CD14-positive monocyte (primary cell): Measurements from ENCODE around the gene MARCHF9. TPM values are rescaled to one million over a fixed set of nuclear protein-coding genes. Genes with fewer than 3 reads are reported as not detected.
"Not testable (repeated sequence)": the region's sequence is repeated elsewhere in the genome, so short reads cannot be mapped to it uniquely, and the experiment has no call there.

Experiments
- DNase-seq, 3 donors: peaks; one replicate each; pipeline ENCODE4 v3.0.0-alpha.2; 2011 to 2022
- H2AFZ ChIP-seq: 2 replicates; pipeline ENCODE4 v1.6.0; 2012; ENCODE audit warnings: mild to moderate bottlenecking, low read depth, low read length, inconsistent platforms; ENCODE audit not compliant: insufficient read depth, poor library complexity, severe bottlenecking
- H3K27ac ChIP-seq, 2 donors: 1 replicate in 1 of 2; 2 replicates in 1 of 2; pipeline ENCODE4 v1.5.1; 2012 to 2013; ENCODE audit warnings: low read length in 2 of 2, control low read depth in 1 of 2, inconsistent platforms in 1 of 2, low read depth in 1 of 2, mild to moderate bottlenecking in 1 of 2
- H3K27me3 ChIP-seq, 2 donors: one replicate each; pipeline versions ENCODE4 v1.6.0 to v1.6.1; 2011 to 2013; ENCODE audit warnings: low read length in 2 of 2; ENCODE audit not compliant: control insufficient read depth in 2 of 2, insufficient read depth in 2 of 2
- H3K36me3 ChIP-seq, 2 donors: replicated peaks in 1 of 2; 1 replicate in 1 of 2; 2 replicates in 1 of 2; pipeline versions ENCODE4 v1.5.1 to v1.6.1; 2012 to 2013; ENCODE audit warnings: low read length in 2 of 2, control low read depth in 1 of 2, inconsistent platforms in 1 of 2, mild to moderate bottlenecking in 1 of 2; ENCODE audit not compliant: insufficient read depth in 2 of 2, control insufficient read depth in 1 of 2
- H3K4me1 ChIP-seq, 2 donors: 1 replicate in 1 of 2; 2 replicates in 1 of 2; pipeline versions ENCODE4 v1.5.1 to v1.6.1; 2012 to 2013; ENCODE audit warnings: low read length in 2 of 2, control low read depth in 1 of 2, inconsistent platforms in 1 of 2, mild to moderate bottlenecking in 1 of 2, moderate library complexity in 1 of 2; ENCODE audit not compliant: insufficient read depth in 2 of 2, control insufficient read depth in 1 of 2
- H3K4me2 ChIP-seq: replicated peaks from 2 replicates; pipeline ENCODE3; 2012; ENCODE audit warnings: low read length, moderate library complexity, mild to moderate bottlenecking; ENCODE audit not compliant: poor library complexity, severe bottlenecking; ENCODE audit errors: extremely low read depth
- H3K4me3 ChIP-seq, 3 experiments: fragments of 200-600 bp in 1 of 3; sonication (generic) in 1 of 3; replicated peaks in 1 of 3; 1 replicate in 2 of 3; 2 replicates in 1 of 3; pipeline ENCODE4 v1.5.1; 2011 to 2013; ENCODE audit warnings: low read length in 3 of 3, mild to moderate bottlenecking in 3 of 3, control low read depth in 2 of 3, low read depth in 2 of 3, inconsistent platforms in 1 of 3, moderate library complexity in 1 of 3
- H3K79me2 ChIP-seq: 2 replicates; pipeline ENCODE4 v1.6.0; 2012; ENCODE audit warnings: mild to moderate bottlenecking, control low read depth, inconsistent platforms, low read length, moderate library complexity; ENCODE audit not compliant: insufficient read depth
- H3K9ac ChIP-seq: 2 replicates; pipeline ENCODE4 v1.6.0; 2017; ENCODE audit warnings: low read length, mild to moderate bottlenecking; ENCODE audit not compliant: insufficient read depth, poor library complexity, severe bottlenecking
- H3K9me3 ChIP-seq, 2 donors: replicated peaks in 1 of 2; 1 replicate in 1 of 2; 2 replicates in 1 of 2; pipeline versions ENCODE4 v1.5.1 to v1.6.1; 2012 to 2013; ENCODE audit warnings: low read length in 2 of 2, control low read depth in 1 of 2; ENCODE audit not compliant: control insufficient read depth in 1 of 2, insufficient read depth in 1 of 2
- H4K20me1 ChIP-seq: 2 replicates; pipeline ENCODE4 v1.6.0; 2012; ENCODE audit warnings: mild to moderate bottlenecking, low read length, control low read depth, moderate library complexity; ENCODE audit not compliant: insufficient read depth
- H3K27ac Mint-ChIP-seq, 7 donors: one replicate each; pipeline ENCODE4 v1.8.0; 2020; ENCODE audit warnings: mild to moderate bottlenecking in 7 of 7, mixed read lengths in 7 of 7, moderate library complexity in 6 of 7, inconsistent platforms in 2 of 7
- H3K27me3 Mint-ChIP-seq, 3 donors: one replicate each; pipeline ENCODE4 v1.8.0; 2021 to 2022; ENCODE audit warnings: low read depth in 3 of 3, mild to moderate bottlenecking in 3 of 3, mixed read lengths in 3 of 3, moderate library complexity in 3 of 3, inconsistent platforms in 1 of 3
- H3K36me3 Mint-ChIP-seq, 2 donors: one replicate each; pipeline ENCODE4 v1.8.0; 2020; ENCODE audit warnings: mixed read lengths in 2 of 2, inconsistent platforms in 1 of 2, mild to moderate bottlenecking in 1 of 2
- H3K4me1 Mint-ChIP-seq: one replicate; pipeline ENCODE4 v1.8.0; 2020; ENCODE audit warnings: mild to moderate bottlenecking, mixed read lengths
- H3K4me3 Mint-ChIP-seq, 2 donors: one replicate each; pipeline ENCODE4 v1.8.0; 2020; ENCODE audit warnings: mild to moderate bottlenecking in 2 of 2, mixed read lengths in 2 of 2, moderate library complexity in 1 of 2
- H3K9me3 Mint-ChIP-seq, 7 donors: one replicate each; pipeline ENCODE4 v1.8.0; 2020 to 2022; ENCODE audit warnings: mixed read lengths in 7 of 7, mild to moderate bottlenecking in 6 of 7, moderate library complexity in 6 of 7, inconsistent platforms in 2 of 7
- WGBS: methylation state at CpG from one replicate; pipeline ENCODE4 v1.1.5; 2013; ENCODE audit warnings: missing lambda C conversion rate; ENCODE audit not compliant: insufficient coverage; 5-methylcytosine and 5-hydroxymethylcytosine counted together
- intact Hi-C, 2 donors: fragments of 100-400 bp; cut with micrococcal nuclease; formaldehyde crosslinking; loops; one replicate each; pipeline versions ENCODE4 v1.15.0 to v1.15.1; 2023
- polyA plus RNA-seq, 3 donors: library from polyadenylated mRNA; depleted of rRNA in 1 of 3; unstranded in 2 of 3; stranded (reverse) in 1 of 3; fragments of 300-500 nt in 2 of 3; fragments of >200 nt in 1 of 3; fragmentation: Illumina TruSeq in 2 of 3; gene quantifications; 1 replicate in 2 of 3; 2 replicates in 1 of 3; pipeline ENCODE4 v1.2.3, GENCODE V29; 2012 to 2021
- TF ChIP-seq, protein P1 (sequence below): fragments of 200-600 bp; IDR thresholded peaks from one replicate; pipeline ENCODE4 v1.8.0; 2022; ENCODE audit warnings: antibody characterized with exemption, mild to moderate bottlenecking

Gene MARCHF9
- polyA plus RNA-seq, 3 donors: 0.14 to 9.5 (median 0.23) TPM

- H3K27ac Mint-ChIP-seq: peak overlapping the region in 4 of 7 donors; percentile 34 to 50 (median 42)
- DNase-seq: no peak
- H3K27me3 ChIP-seq: no peaks in the 10 kb centered on the region
- H3K4me1 Mint-ChIP-seq: peaks cover 3% of the 10 kb centered on the region
- no peak overlapping the region for H3K9ac ChIP-seq
- H2AFZ ChIP-seq: no peak overlapping the region
- peaks cover 0 to under 1% of the 10 kb centered on the region in 2 donors for H3K9me3 ChIP-seq
- H3K27ac ChIP-seq: no peak overlapping the region
- no peaks in the 10 kb centered on the region for H3K4me1 ChIP-seq
- no peak overlapping the region for H3K4me3 ChIP-seq
- peaks cover 12% of the 10 kb centered on the region for H4K20me1 ChIP-seq
- TF ChIP-seq, protein P1, sequence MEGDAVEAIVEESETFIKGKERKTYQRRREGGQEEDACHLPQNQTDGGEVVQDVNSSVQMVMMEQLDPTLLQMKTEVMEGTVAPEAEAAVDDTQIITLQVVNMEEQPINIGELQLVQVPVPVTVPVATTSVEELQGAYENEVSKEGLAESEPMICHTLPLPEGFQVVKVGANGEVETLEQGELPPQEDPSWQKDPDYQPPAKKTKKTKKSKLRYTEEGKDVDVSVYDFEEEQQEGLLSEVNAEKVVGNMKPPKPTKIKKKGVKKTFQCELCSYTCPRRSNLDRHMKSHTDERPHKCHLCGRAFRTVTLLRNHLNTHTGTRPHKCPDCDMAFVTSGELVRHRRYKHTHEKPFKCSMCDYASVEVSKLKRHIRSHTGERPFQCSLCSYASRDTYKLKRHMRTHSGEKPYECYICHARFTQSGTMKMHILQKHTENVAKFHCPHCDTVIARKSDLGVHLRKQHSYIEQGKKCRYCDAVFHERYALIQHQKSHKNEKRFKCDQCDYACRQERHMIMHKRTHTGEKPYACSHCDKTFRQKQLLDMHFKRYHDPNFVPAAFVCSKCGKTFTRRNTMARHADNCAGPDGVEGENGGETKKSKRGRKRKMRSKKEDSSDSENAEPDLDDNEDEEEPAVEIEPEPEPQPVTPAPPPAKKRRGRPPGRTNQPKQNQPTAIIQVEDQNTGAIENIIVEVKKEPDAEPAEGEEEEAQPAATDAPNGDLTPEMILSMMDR: no peak
- H3K36me3 Mint-ChIP-seq: peaks cover 61 to 63% of the 10 kb centered on the region in 2 donors
- intact Hi-C loops: no loop called here
- WGBS: 99% methylated on average over 7 of the region's 11 CpGs
- H3K4me3 Mint-ChIP-seq: no peak overlapping the region
- H3K36me3 ChIP-seq: peaks cover 59 to 65% of the 10 kb centered on the region in 2 donors
- no peak overlapping the region for H3K4me2 ChIP-seq
- H3K79me2 ChIP-seq: no peaks in the 10 kb centered on the region
- peaks cover 0 to under 1% (median 0%) of the 10 kb centered on the region in 7 donors for H3K9me3 Mint-ChIP-seq
- peaks cover 0 to 2% (median 0%) of the 10 kb centered on the region in 3 donors for H3K27me3 Mint-ChIP-seq
Measured at GRCh38 chr12:57720606-57721595, 34.0 kb upstream of the MARCHF9 start.

GRCh38 chr12:57721846-57722608, 32.9 kb upstream of the MARCHF9 start:
- H3K9me3 ChIP-seq, H3K27ac ChIP-seq, DNase-seq, H3K4me2 ChIP-seq, H2AFZ ChIP-seq, H3K4me1 ChIP-seq, intact Hi-C loops, H3K4me3 ChIP-seq, H3K27me3 ChIP-seq, H3K27me3 Mint-ChIP-seq, H3K9ac ChIP-seq, H3K4me1 Mint-ChIP-seq, H3K79me2 ChIP-seq, H3K9me3 Mint-ChIP-seq, H3K4me3 Mint-ChIP-seq: not testable (repeated sequence)
- Histone ChIP-seq H4K20me1 (peaks cover 12% of the 10 kb centered on the region), H3K36me3 (peaks cover 55 to 62% of the 10 kb centered on the region in 2 donors)
- 98% methylated on average over 10 of the region's 16 CpGs for WGBS
- H3K27ac Mint-ChIP-seq: peak overlapping the region in 5 of 7 donors; percentile 18 to 71 (median 50)
- peaks cover 53 to 61% of the 10 kb centered on the region in 2 donors for H3K36me3 Mint-ChIP-seq
